Measurements from ENCODE around the gene PEPD. TPM values are rescaled to one million over a fixed set of nuclear protein-coding genes. Genes with fewer than 3 reads are reported as not detected.

Gene PEPD
- total and polyA plus RNA-seq, 2 of the 4 experiments (the other 2 are of a cell fraction), result 36.7 to 88.4 TPM

- H4K20me1 ChIP-seq (ENCODE audit: insufficient read depth, low read length), result no peaks in the 10 kb centered on the region
- no peak overlapping the region for H2BK20ac ChIP-seq (ENCODE audit: low read depth, low read length)
- H3K36me3 ChIP-seq (ENCODE audit: control insufficient read depth, insufficient read depth, low read length), result no peaks in the 10 kb centered on the region
- H2AK5ac ChIP-seq (ENCODE audit: low read depth, low read length), result no peak overlapping the region
- no peak overlapping the region for H2AK9ac ChIP-seq (replicated peaks; ENCODE audit: low read depth, low read length, poor library complexity)
- H3K14ac ChIP-seq (replicated peaks; ENCODE audit: low read depth, low read length), result no peak overlapping the region
- no peaks in the 10 kb centered on the region for H3K79me1 ChIP-seq (ENCODE audit: low read depth in 1 of 2, low read length in 2 of 2)
- no peak overlapping the region for H2BK5ac ChIP-seq (ENCODE audit: low read depth, low read length, poor library complexity, severe bottlenecking)
- no peak overlapping the region for H2BK15ac ChIP-seq (ENCODE audit: low read depth, low read length)
- no peak for ATAC-seq (ENCODE audit: low read depth)
- DNase-seq, result no peak
- H3K4me2 ChIP-seq (ENCODE audit: low read depth, low read length), result no peak overlapping the region
- no peaks in the 10 kb centered on the region for H3K9me1 ChIP-seq (ENCODE audit: insufficient read depth, low read length)
- H3K27me3 ChIP-seq (ENCODE audit: control insufficient read depth, insufficient read depth, low read length), result peaks cover 11% of the 10 kb centered on the region; the same call in 1 of the 2 replicates
- H3K4me1 ChIP-seq (ENCODE audit: control insufficient read depth, insufficient read depth, low read length), result no peaks in the 10 kb centered on the region
- POLR2A ChIA-PET (ENCODE audit: unreplicated experiment), result no interaction called here
- BruUV-seq (replicated peaks), result no TSS peak
- H3K4me3 ChIP-seq (ENCODE audit: insufficient read depth, low read depth, low read length), result no peak overlapping the region
- H3K27ac ChIP-seq (ENCODE audit: insufficient read depth, low read length), result no peak overlapping the region
- no peak overlapping the region for H4K5ac ChIP-seq (ENCODE audit: low read depth, low read length)
- WGBS, 2 experiments (ENCODE audit: extremely low coverage in 2 of 2, insufficient read length in 1 of 2), result no CpG with 5 or more reads among the region's 4 CpGs
- no peak overlapping the region for H4K91ac ChIP-seq (ENCODE audit: insufficient read depth, low read depth, low read length)
- intact Hi-C loops (cut with micrococcal nuclease) (no loop called here), in situ Hi-C loops (cut with MboI; ENCODE audit: low sequenced_read_pairs) (no loop called here), dilution Hi-C loops (cut with HindIII; ENCODE audit: low sequenced_read_pairs, unreplicated experiment) (no loop called here)
- no peak overlapping the region for H3K18ac ChIP-seq (ENCODE audit: low read depth, low read length)
- TF ChIP-seq SMC3 (IDR thresholded peaks at IDR 0.05; ENCODE audit: low read depth, low read length) (no peak), MXI1 (IDR thresholded peaks at IDR 0.05; ENCODE audit: borderline replicate concordance, low read depth, low read length) (no peak)
- H3K23ac ChIP-seq (ENCODE audit: low read depth, low read length), result no peak overlapping the region
- H2BK120ac ChIP-seq (ENCODE audit: low read depth, low read length), result no peak overlapping the region
- H3K9me3 ChIP-seq (ENCODE audit: control insufficient read depth, insufficient read depth, low read length), result no peaks in the 10 kb centered on the region
- no peak overlapping the region for H3K9ac ChIP-seq (ENCODE audit: low read depth, low read length)
- CTCF ChIA-PET, result no interaction called here
- no peak overlapping the region for H3K56ac ChIP-seq (ENCODE audit: extremely low read depth, insufficient read depth, low read length)
- no peak overlapping the region for H3K4ac ChIP-seq (ENCODE audit: low read depth, low read length)
- no peak overlapping the region for H2AFZ ChIP-seq (replicated peaks; ENCODE audit: low read length, poor library complexity)
- H4K8ac ChIP-seq (ENCODE audit: low read depth in 2 of 2, low read length in 2 of 2), result no peak overlapping the region
These were observed 9.3 kb upstream of the PEPD start for GRCh38 chr19:33530842-33531241.
